H4 (cell line): ENCODE data around the gene WIPI1. TPM values are rescaled to one million over a fixed set of nuclear protein-coding genes. Genes with fewer than 3 reads are reported as not detected.
"Not testable (repeated sequence)": the region's sequence is repeated elsewhere in the genome, so short reads cannot be mapped to it uniquely, and the experiment has no call there.

Experiments
- DNase-seq: peaks from one replicate; pipeline ENCODE4 v3.0.0-alpha.2; 2015; ENCODE audit warnings: low spot score
- total RNA-seq: library from RNA; depleted of rRNA; stranded (reverse); fragments of >200 nt; shearing (Covaris generic); gene quantifications from 2 replicates; pipeline ENCODE4 v1.2.3, GENCODE V29; 2014

Gene WIPI1
- total RNA-seq, 1 experiment from 2014 or later, result 66.0 TPM

DNA sequence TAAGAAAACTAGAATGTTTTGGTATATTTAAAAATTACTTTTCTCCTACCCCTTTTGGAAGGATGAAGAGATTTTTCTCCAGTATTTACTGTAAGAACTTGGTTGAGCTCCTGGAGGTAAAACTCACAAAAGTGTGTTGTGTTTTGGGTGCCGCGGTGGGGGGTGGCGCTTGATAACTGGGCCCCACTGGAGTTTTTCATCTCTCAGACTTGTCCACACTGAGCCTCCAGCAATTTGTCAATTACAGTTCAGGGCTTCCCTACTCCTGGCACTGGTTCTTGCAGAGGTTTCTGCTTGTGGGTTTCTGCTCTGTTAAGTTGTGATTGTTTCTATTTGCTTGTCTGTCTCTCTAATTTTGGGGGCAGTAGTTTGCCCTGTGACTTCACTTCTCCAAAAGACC, 40.0 kb downstream of the WIPI1 start:
- DNase-seq, result no peak

DNA sequence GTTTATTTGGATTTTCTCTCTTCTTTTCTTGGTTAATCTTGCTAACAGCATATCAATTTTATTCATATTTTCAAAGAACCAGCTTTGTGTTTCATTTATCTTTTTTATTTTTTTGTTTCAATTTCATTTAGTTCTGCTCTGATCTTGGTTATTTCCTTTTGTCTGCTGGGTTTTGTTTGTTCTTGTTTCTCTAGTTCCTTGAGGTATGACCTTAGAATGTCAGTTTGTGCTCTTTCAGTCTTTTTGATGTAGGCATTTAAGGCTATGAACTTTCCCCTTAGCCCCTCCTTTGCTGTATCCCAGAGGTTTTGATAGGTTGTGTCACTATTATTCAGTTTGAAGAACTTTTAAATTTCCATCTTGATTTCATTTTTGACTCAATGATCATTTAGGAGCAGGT, 42.4 kb downstream of the WIPI1 start:
- not testable (repeated sequence) for DNase-seq

DNA sequence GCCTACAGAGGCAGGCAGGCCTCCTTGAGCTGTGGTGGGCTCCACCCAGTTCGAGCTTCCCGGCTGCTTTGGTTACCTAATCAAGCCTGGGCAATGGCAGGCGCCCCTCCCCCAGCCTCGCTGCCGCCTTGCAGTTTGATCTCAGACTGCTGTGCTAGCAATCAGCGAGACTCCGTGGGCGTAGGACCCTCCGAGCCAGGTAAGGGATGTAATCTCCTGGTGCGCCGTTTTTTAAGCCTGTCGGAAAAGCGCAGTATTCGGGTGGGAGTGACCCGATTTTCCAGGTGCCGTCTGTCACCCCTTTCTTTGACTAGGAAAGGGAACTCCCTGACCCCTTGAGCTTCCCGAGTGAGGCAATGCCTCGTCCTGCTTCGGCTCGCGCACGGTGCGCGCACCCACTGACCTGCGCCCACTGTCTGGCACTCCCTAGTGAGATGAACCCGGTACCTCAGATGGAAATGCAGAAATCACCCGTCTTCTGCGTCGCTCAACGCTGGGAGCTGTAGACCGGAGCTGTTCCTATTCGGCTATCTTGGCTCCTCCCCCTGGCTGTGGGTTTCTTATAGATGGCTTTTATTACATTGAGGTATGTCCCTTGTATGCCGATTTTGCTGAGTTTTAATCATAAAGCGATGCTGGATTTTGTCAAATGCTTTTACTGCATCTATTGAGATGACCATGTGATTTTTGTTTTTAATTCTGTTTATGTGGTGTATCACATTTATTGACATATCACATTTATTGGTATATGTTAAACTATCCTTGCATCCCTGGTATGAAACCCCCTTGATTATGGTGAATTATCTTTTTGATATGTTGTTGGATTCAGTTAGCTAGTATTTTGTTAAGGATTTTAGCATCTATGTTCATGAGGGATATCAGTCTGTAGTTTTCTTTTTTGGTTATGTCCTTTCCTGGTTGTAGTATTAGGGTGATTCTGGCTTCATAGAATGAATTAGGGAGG, 43.4 kb downstream of the WIPI1 start:
- DNase-seq, result not testable (repeated sequence)

DNA sequence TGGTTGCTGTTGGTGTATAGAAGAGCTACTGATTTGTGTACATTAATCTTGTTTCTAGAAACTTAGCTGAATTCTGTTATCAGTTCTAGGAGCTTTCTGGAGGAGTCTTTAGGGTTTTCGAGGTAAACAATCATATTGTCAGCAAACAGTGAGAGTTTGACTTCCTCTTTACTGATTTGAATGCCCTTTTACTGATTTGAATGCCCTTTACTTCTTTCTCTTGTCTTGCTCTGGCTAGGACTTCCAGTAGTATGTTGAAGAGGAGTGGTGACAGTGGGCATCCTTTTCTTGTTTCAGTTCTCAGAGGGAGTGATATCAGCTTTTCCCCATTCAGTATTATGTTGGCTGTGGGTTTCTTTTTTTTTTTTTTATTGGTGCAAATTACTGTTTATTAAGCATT, 49.6 kb downstream of the WIPI1 start:
- not testable (repeated sequence) for DNase-seq

DNA sequence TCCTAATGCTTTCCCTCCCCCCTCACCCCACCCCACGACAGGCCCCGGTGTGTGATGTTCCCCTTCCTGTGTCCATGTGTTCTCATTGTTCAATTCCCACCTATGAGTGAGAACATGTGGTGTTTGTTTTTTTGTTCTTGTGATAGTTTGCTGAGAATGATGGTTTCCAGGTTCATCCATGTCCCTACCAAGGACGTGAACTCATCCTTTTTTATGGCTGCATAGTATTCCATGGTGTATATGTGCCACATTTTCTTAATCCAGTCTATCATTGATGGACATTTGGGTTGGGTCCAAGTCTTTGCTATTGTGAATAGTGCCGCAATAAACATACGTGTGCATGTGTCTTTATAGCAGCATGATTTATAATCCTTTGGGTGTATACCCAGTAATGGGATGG, 53.5 kb downstream of the WIPI1 start:
- DNase-seq, result not testable (repeated sequence)

DNA sequence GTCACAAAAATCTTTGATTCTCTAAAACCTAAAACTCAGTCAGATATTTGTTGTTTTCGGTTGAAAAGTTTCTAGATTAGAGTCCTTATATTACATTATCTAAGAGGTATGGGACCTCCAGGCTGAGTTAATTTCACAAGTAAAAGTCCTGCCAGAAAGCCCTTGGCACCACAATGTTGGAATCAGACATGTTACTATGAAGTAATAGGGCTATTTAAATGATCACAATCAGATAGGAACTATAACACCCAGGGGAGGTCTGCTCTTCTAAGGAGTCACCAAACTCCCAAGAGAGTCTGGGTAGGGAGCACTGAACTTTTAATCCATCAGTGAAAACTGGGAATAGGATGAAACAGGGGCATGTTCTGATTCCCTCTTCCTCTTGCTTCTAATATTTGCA, 54.2 kb downstream of the WIPI1 start:
- no peak for DNase-seq

DNA sequence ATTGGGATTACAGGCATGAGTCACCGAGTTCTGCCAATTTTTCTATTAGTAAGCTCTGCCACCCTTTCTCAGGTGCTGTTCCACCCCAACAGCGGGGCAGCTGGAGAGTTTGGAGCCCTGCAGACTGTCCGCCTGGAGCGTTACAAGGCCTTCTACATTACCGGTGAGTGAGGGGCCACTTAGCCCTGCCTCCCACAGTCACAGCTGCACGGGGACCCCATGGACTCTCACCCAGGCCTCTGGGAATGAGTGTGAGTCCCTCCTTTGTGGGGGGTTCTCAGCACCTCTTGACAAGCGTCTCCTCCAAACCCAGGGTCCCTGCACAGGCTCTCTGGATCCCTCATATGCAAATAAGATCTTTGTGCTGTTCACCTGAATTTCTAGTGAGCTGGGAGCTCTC, 56.0 kb downstream of the WIPI1 start:
- no peak for DNase-seq

DNA sequence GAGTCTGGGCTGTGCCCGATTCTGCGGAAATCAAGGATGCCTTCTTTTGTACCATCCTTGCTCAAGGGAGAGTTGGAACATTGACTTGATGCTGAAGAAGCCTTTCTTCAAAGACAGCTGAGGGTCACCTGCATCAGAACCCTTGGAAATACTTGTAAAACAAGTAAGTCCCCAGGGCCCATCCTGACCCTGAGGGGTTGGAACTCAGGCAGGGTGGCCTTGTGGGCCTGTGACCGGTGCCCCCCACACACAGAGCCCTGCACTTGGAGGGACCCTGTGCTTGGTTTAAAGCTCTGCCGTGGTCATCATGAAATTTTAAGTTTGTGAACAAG, 56.9 kb downstream of the WIPI1 start:
- no peak for DNase-seq

DNA sequence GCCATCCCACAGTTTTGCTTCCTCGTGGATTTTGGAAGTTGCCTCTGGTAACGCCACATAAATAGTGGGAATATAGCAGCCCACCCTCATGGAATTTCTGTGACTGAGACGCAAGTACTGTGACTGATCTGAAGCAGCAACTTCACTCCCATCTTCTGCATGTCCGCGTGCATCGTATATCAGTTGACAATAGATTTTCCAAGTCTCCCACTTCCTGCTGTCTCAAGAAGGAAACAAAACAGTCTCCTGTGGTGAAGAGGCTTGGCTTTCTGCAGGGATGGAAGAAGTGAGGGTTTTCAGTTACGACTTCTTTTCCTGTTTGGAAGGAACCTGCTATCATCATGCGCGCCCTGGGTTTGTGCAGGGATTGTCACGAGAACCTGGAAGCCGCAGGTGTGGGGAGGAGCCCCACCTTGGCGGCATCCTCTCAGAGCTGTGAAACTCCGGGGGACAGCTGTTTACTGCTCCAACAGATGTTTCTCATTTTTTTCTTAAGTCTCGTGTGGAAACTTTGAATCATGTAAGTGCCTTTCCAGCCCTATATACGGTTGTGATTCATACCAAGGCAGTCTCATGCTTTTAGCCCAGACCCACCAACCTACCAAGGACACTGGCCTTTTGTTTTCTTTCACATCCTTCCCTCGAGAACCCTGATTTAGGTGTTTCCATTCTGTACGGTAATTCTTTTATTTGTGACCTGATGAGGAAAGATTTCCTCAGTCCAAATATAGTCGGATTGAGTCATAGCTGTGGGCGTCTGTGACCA, 57.5 kb downstream of the WIPI1 start:
- peak; percentile 70 for DNase-seq

DNA sequence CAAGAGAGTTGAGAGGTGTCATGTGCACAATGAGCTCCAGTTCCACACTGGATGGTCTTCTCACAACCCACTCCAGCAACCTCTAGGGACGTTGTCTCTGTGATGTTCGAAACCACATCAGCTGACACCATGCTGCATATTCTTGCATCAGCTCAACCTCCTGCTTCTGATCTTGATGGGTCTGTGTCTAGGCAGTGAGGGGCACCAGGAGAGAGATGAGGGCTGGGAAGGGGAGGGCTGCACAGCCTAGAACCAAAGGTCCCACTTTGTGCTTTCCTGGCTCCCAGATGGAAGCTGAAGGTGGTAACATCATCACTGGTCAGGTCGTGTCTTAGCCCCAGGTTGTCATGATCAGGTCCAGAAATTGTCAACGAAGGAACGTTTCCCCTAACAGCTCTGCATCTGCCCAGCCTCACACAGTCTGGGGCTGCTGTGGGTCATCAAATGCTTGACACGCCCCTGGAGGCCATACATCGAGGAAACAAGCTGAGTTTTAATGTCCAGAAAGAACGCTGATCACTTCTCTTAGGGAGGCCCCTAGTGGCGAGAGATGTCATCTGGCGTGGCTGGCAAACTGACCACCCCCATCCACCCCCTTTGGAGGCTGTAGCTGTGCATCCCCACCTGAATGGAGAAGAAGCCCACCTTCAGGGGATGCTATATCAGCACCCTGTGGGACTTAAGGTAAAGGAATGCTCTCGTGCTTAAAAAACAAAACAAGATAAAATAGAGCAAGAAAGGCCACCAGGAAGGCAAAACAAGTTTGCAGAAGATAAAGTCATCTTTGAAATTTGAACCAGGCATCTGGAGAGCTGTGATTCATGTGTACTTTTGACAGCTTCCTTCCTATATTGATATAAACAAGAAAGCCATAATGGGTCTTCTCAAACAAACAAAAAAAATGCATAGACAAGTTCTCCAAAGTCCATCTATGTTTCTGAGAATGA, 58.3 kb downstream of the WIPI1 start:
- peak; percentile 78 for DNase-seq

DNA sequence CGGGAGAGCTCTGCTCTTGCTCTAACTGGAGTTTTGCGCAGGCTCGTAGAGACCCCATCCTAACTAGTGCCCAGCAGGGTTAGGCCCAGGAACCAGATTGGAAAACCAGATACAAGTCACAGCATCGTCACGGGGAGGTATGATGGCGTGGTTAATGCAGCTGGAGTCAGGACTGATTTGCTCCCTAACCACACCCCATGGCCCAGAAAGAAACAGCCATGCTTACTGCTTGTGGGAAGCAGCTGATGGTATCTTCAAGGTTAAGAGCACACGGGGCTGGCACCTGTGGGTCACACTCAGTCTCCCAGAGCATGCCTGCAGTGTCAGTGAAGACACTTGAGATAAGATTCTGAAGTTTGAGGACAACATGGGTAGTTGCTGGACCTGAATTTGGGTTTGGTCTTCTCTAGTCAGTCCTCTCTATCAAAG, 60.2 kb downstream of the WIPI1 start:
- no peak for DNase-seq

DNA sequence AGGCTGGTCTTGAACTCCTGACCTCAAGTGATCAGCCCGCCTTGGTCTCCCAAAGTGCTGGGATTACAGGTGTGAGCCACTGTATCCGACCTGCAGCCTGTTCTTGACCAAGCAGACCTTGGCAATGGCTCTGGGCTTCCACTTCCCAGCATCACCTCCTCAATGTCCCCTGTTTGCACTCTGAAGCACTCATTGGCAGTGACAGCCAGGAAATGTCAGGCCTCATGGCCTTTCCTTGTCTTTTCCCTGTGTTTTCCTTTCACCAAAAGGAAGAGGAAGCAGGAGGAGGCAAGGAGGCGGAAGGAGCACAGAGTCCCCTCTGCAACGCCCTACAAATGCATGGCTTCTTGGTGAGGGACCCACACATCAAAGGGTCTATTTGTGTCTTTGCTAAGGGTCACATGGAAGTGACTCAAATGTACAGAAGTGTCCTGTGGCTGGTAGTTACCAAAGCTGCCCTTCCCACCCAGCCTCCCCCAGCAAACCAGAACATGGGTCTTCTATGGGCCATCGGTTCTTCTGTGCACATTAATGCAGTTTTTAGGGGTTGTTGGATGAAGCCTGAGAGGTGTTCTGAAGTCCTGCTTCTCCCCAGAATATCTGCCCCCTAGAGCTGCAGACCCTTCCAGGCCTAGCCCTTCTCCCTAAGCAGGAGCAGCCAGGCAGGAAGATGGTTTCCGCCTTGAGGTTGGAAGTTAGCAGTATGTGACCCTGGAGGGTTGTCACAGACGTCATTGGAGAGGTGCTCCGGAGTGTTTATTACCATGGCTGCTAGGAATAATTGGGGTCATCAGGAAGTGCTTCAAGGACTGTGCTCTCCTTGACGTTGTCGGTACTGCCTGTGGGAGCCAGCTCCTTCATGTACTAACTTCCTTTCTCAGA, 60.8 kb downstream of the WIPI1 start:
- no peak for DNase-seq

DNA sequence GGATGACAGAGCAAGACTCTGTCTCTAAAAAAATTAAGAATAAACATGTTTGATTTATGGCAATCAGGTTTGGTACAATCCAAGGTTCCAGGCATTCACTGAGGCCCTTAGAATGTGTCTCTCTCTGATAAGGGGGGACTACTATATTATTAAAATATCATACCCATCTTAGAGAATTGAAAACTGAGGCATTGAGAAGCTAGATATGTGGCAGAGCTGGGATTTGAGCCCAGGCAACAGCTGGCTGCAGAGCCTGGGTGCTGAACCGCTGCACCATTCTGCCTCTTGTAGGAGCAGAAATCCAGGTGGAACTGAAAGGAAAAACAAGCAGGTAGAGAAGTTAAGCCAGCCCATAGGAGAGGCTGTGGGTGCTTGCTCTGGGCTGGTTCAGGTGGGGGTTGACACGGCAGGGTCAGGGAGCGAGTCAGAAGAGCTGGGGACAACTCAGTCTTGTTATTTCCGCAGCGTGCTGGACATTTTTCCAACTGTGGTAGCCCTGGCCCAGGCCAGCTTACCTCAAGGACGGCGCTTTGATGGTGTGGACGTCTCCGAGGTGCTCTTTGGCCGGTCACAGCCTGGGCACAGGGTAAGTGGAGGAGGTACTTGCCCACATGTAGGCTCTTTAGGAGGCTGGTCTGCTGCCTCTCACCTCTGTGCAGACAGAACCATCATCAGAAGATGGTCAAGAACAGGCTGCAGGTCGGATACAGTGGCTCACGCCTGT, 62.5 kb downstream of the WIPI1 start:
- no peak for DNase-seq

DNA sequence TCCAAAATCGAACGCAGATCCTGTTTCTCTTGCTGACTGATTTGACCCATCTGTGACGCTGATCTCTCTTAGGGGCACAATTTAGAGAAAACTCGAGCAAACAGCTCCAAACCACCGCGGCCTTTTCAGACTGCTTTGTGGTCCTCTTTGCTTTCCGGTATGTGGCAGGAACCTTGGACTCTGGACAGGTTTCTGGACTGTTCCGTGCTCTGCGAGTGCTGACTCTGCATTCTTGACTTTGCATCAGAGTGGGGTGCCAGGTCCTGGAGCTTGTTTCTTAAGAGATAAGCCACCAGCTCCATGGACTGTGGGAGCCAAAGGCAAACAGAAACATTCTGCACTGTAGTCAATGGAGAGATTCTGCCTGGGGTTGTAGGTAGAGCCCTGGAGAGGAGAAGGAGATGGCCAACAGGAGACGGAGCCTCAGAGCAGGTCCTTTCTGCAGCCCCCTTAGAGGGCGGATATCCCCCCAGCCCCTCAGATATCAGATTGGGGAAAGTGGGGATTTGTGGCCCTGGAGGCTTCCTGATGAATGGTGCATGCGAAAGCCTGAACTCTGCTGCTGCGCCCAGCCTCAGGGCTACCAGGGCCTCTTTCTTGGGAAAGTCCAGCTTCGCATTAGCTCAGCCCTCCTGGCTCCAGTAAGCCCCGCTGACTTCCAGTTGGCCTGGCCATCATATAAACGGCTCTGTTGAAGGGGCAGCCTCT, 65.6 kb downstream of the WIPI1 start:
- DNase-seq, result no peak

DNA sequence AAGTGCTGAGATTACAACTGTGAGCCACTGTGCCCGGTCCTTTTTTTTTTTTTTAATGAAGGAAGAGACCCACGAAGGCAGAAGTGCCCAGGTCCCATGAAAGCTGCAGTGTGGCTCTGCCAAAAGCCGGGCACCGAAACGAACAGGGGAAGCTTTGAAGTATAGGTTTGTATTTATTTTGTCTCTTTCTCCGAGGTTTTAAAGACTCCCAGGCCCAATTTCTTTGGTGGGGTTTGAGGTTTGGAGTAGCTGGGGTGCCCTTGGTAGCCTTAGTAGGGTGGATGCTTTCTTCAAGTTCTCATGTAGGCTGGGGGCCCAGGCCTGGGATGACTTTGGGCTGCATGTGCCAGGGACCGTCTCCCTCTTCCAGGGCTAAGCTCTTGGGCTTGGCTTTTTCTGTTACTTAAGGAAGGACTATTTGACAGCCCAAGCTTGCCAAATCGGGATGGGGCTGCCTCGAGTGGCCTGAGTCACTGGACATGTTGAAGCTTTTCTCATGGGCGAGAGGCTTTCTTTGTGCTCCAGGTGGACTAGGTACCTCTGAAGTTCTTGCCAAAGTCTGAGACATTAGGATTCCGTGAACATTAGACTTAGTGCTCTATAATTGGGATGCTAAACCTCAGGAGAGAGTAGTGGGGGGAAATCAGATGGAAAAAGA, 66.3 kb downstream of the WIPI1 start:
- DNase-seq, result no peak

DNA sequence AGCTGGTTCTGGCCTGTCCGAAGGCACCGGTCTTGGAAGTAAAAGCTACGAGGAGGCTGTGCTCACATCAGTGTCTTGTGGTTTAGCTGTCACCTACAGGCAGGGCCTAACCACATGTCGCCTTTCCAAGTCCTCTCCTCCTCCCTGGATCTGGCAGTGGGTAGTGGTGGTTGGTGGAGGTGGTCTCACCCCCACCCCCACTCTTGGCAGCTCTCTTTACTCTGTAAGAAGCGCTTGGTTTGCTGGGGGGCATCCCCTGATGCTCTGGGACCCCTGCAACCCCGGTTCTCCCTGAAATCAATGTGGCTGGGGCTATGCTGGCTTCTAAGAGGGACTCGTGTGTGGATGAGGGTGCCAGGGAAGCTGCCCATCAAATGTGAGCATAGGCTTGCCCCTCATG, 68.3 kb downstream of the WIPI1 start:
- DNase-seq, result no peak

DNA sequence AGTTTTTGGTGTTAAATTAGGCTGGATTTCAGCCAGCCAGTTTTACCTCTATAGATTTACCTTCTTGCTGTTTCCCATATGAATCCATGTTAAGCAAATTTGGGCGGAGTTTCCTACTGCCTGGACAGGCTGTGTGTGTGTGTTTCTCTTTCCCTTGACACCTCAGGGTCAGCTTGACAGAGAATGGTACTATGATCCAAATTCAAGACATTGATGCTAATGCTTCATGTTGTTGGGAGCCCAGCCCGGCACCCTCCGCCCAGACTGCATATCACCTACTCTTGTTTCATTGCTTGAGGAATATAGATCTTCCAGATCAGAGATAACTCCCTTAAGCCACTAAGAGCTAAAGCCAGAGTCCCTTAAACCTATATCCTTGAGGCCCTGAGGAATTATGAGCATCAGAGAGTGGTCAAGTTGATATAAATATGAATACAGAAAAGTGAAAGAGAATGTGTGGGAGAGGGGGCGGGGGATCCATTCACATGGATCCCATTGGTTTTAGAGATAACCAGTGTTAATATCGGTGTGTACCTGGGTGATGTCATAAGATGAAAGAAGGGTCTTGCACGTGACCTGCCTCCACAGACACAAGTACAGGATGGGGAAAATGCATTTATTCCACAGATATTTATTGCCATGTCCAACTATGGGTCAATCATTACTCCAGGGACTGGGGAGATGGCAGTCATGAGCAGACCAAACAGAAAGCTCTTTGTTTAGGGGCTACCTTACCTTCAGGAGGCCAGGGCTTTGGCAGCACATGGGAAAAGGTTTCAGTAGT, 69.7 kb downstream of the WIPI1 start:
- no peak for DNase-seq
